Endothelial cell of umbilical vein (primary cell): ENCODE measurements around the gene ENDOD1. TPM values are rescaled to one million over a fixed set of nuclear protein-coding genes. Genes with fewer than 3 reads are reported as not detected.

Source experiments
- BruUV-seq: library from RNA; stranded (reverse); fragments of 400-500 nt; replicated peaks from 2 replicates; lab custom pipeline; 2021; lab: Mats Ljungman, UMichigan
- CTCF ChIA-PET: fragments of 300-600, 350-600 bp; sonication (Branson Sonifier 250); formaldehyde crosslinking; loops from one replicate; lab custom pipeline; 2021; ENCODE audit warnings: antibody characterized with exemption, inconsistent platforms; lab: Charles Lee
- POLR2A ChIA-PET: fragments of 300-600, 350-600 bp; sonication (Branson Sonifier 250); formaldehyde crosslinking; loops from one replicate; lab custom pipeline; 2021; ENCODE audit warnings: antibody characterized with exemption, inconsistent platforms; lab: Charles Lee
- DNase-seq: peaks from one replicate; pipeline ENCODE4 v3.0.0-alpha.2; 2011; ENCODE audit warnings: low read depth, low spot score
- FAIRE-seq: peaks from 2 replicates; lab custom pipeline; 2011; peaks lifted over from hg19 to GRCh38; lab: Jason Lieb, UNC
- H2AFZ ChIP-seq: 2 replicates; pipeline ENCODE4 v1.6.0; 2012; ENCODE audit warnings: low read depth, low read length, control low read depth, inconsistent platforms
- H3K27ac ChIP-seq: 2 replicates; pipeline ENCODE4 v1.5.1; 2011; ENCODE audit warnings: low read depth, mild to moderate bottlenecking, control low read depth, low read length, moderate library complexity; ENCODE audit not compliant: insufficient read depth
- H3K27me3 ChIP-seq, 2 experiments: 2 replicates each; pipeline versions ENCODE4 v1.6.0 to v1.6.1; 2011; ENCODE audit warnings: low read length in 2 of 2, mixed read lengths in 1 of 2; ENCODE audit not compliant: control insufficient read depth in 2 of 2, insufficient read depth in 2 of 2
- H3K36me3 ChIP-seq, 2 experiments: 2 replicates in 1 of 2; 3 replicates in 1 of 2; pipeline ENCODE4 v1.5.1; 2011; ENCODE audit warnings: low read length in 2 of 2, mild to moderate bottlenecking in 1 of 2, moderate library complexity in 1 of 2; ENCODE audit not compliant: control insufficient read depth in 2 of 2, insufficient read depth in 2 of 2; ENCODE audit errors: extremely low read depth in 1 of 2
- H3K4me1 ChIP-seq: 3 replicates; pipeline ENCODE4 v1.5.1; 2011; ENCODE audit warnings: mild to moderate bottlenecking, low read length; ENCODE audit not compliant: control insufficient read depth, insufficient read depth; ENCODE audit errors: extremely low read depth
- H3K4me2 ChIP-seq: 2 replicates; pipeline ENCODE4 v1.6.1; 2011; ENCODE audit warnings: low read length, control low read depth, mixed read lengths; ENCODE audit not compliant: insufficient read depth
- H3K4me3 ChIP-seq, 3 experiments: fragments of 200-600 bp in 1 of 3; sonication (generic), shearing (Covaris generic) in 1 of 3; replicated peaks in 1 of 3; 2 replicates each; pipeline ENCODE4 v1.5.1; 2011 to 2016; ENCODE audit warnings: control low read depth in 3 of 3, low read length in 3 of 3, mild to moderate bottlenecking in 2 of 3, inconsistent platforms in 1 of 3, low read depth in 1 of 3, moderate library complexity in 1 of 3; ENCODE audit not compliant: insufficient read depth in 1 of 3
- H3K79me2 ChIP-seq: 2 replicates; pipeline ENCODE4 v1.6.0; 2012; ENCODE audit warnings: low read length, inconsistent platforms; ENCODE audit not compliant: control insufficient read depth, insufficient read depth
- H3K9ac ChIP-seq: replicated peaks from 2 replicates; pipeline ENCODE3; 2011; ENCODE audit warnings: low read length, control low read depth; ENCODE audit not compliant: insufficient read depth; ENCODE audit errors: extremely low read depth
- H3K9me1 ChIP-seq: replicated peaks from 3 replicates; pipeline ENCODE4 v1.6.0; 2011; ENCODE audit warnings: mild to moderate bottlenecking, low read length; ENCODE audit not compliant: control insufficient read depth, insufficient read depth; ENCODE audit errors: extremely low read depth
- H3K9me3 ChIP-seq: replicated peaks from 2 replicates; pipeline ENCODE4 v1.5.1; 2012; ENCODE audit warnings: low read length, inconsistent platforms; ENCODE audit not compliant: control insufficient read depth, insufficient read depth
- H4K20me1 ChIP-seq: replicated peaks from 2 replicates; pipeline ENCODE3; 2011; ENCODE audit warnings: mild to moderate bottlenecking, low read length; ENCODE audit not compliant: control insufficient read depth, insufficient read depth; ENCODE audit errors: extremely low read depth
- CTCF ChIP-seq, 2 donors: IDR thresholded peaks; 1 replicate in 1 of 2; 2 replicates in 1 of 2; pipeline ENCODE4 v1.5.1; 2011; ENCODE audit warnings: low read length in 2 of 2, mild to moderate bottlenecking in 2 of 2, moderate library complexity in 2 of 2, control low read depth in 1 of 2, inconsistent platforms in 1 of 2, low read depth in 1 of 2; ENCODE audit not compliant: insufficient read depth in 1 of 2; ENCODE audit errors: extremely low read depth in 1 of 2
- EZH2 ChIP-seq: IDR thresholded peaks from 2 replicates; pipeline ENCODE4 v1.6.1; 2012; ENCODE audit warnings: borderline replicate concordance, low read depth, mild to moderate bottlenecking, moderate library complexity, low read length, inconsistent platforms; ENCODE audit not compliant: severe bottlenecking
- FOS ChIP-seq: IDR thresholded peaks from 2 replicates; pipeline ENCODE4 v1.6.1; 2011; ENCODE audit warnings: mild to moderate bottlenecking, low read length, moderate library complexity, borderline replicate concordance; ENCODE audit not compliant: insufficient read depth
- GATA2 ChIP-seq: IDR thresholded peaks from 2 replicates; pipeline ENCODE4 v1.7.0; 2011; ENCODE audit warnings: low read depth, mild to moderate bottlenecking, moderate library complexity, mixed read lengths, low read length; ENCODE audit not compliant: insufficient read length, insufficient read depth
- JUN ChIP-seq: IDR thresholded peaks from 2 replicates; pipeline ENCODE4 v1.6.1; 2011; ENCODE audit warnings: borderline replicate concordance, low read depth; ENCODE audit not compliant: insufficient read length, insufficient read depth
- MAX ChIP-seq: IDR thresholded peaks from 2 replicates; pipeline ENCODE4 v1.6.1; 2011; ENCODE audit not compliant: insufficient read depth, insufficient read length
- MYC ChIP-seq: IDR thresholded peaks from one replicate; pipeline ENCODE4 v1.6.1; 2011; ENCODE audit warnings: mild to moderate bottlenecking, low read depth, low read length
- POLR2A ChIP-seq: IDR thresholded peaks from 2 replicates; pipeline ENCODE4 v1.6.1; 2012; ENCODE audit warnings: low read depth, mild to moderate bottlenecking, control low read depth, low read length
- POLR2AphosphoS5 ChIP-seq: IDR thresholded peaks from 2 replicates; pipeline ENCODE4 v1.6.1; 2012; ENCODE audit warnings: low read depth, mild to moderate bottlenecking, control low read depth, low read length, moderate library complexity; ENCODE audit not compliant: insufficient read depth
- dilution Hi-C: fragments of 300-500 bp; cut with MboI; formaldehyde crosslinking; loops from one replicate; pipeline ENCODE4 v1.15.0; 2019; ENCODE audit warnings: low sequenced_read_pairs; ENCODE audit not compliant: extremely low pct_ligation_motif_present
- intact Hi-C: fragments of 100-400 bp; cut with micrococcal nuclease; formaldehyde crosslinking; loops from one replicate; pipeline ENCODE4 v1.10.0; 2022
- polyA plus RNA-seq, 4 experiments: library from polyadenylated mRNA; depleted of rRNA in 3 of 4; stranded (reverse) in 3 of 4; unstranded in 1 of 4; fragments of >200 nt; gene quantifications; 2 replicates each; pipeline versions ENCODE4 v1.2.1 to v1.2.3, GENCODE V29; 2011 to 2012; ENCODE audit warnings: missing spikeins in 1 of 4
- total RNA-seq: library from RNA; stranded (reverse); gene quantifications from 2 replicates; pipeline ENCODE4 v1.2.3, GENCODE V29; 2021

ENDOD1 gene
- total and polyA plus RNA-seq, 2 donors (not counting 3 experiments of a cell fraction or from before 2014, with no cell fraction given): 10.5 to 20.5 TPM

- Histone ChIP-seq H3K4me2 (peak overlapping the region; percentile 4), H3K9ac (no peak overlapping the region), H4K20me1 (no peaks in the 10 kb centered on the region), H3K9me3 (no peaks in the 10 kb centered on the region), H3K27ac (no peak overlapping the region), H3K4me1 (peaks cover 9% of the 10 kb centered on the region), H3K9me1 (no peaks in the 10 kb centered on the region), H2AFZ (peak overlapping the region; percentile 89), H3K36me3 (no peaks in the 10 kb centered on the region), H3K27me3 (no peaks in the 10 kb centered on the region), H3K4me3 (no peak overlapping the region), H3K79me2 (no peaks in the 10 kb centered on the region)
- ChIA-PET CTCF (interaction anchor here (0.6 to 3.2 kb wide), 5 partner anchors 8 to 15 kb away, joined by 3 to 13 read pairs (median 6); partner anchors contain the start of genes ENDOD1 and SRSF8), POLR2A (interaction anchor here (1.5 kb wide), 1 partner anchor 8 kb away, joined by 4 read pairs; the partner anchor contains the start of gene ENDOD1)
- intact Hi-C loops: no loop called here
- BruUV-seq: no TSS peak
- TF ChIP-seq MAX: no peak
- TF ChIP-seq FOS: no peak
- TF ChIP-seq EZH2: no peak
- TF ChIP-seq JUN: no peak
- TF ChIP-seq POLR2AphosphoS5: no peak
- no peak for TF ChIP-seq MYC
- no peak for TF ChIP-seq CTCF (IDR thresholded peaks at IDR 0.05; ENCODE audit: extremely low read depth in 1 of 2, insufficient read depth in 1 of 2, low read depth in 1 of 2, low read length in 2 of 2)
- TF ChIP-seq GATA2: no peak
- TF ChIP-seq POLR2A: no peak
- dilution Hi-C loops: no loop called here
- DNase-seq (peak; percentile 51), FAIRE-seq (peak; percentile 83)
These were observed 8.2 kb upstream of the ENDOD1 start for GRCh38 chr11:95081412-95081811.
